Placental epithelial cell (primary cell): ENCODE results near the gene SPCS1. TPM values are rescaled to one million over a fixed set of nuclear protein-coding genes. Genes with fewer than 3 reads are reported as not detected.

Source experiments
- small RNA-seq: library from RNA; depleted of rRNA; stranded (forward); fragments of <200 nt; gene quantifications from one replicate; pipeline ENCODE3, GENCODE V24; 2012
- total RNA-seq: library from RNA; depleted of rRNA; stranded (reverse); fragments of >200 nt; gene quantifications from 2 replicates; pipeline ENCODE4 v1.2.3, GENCODE V29; 2012

SPCS1 gene
- total RNA-seq = 94.6 TPM in 2 replicates

DNA sequence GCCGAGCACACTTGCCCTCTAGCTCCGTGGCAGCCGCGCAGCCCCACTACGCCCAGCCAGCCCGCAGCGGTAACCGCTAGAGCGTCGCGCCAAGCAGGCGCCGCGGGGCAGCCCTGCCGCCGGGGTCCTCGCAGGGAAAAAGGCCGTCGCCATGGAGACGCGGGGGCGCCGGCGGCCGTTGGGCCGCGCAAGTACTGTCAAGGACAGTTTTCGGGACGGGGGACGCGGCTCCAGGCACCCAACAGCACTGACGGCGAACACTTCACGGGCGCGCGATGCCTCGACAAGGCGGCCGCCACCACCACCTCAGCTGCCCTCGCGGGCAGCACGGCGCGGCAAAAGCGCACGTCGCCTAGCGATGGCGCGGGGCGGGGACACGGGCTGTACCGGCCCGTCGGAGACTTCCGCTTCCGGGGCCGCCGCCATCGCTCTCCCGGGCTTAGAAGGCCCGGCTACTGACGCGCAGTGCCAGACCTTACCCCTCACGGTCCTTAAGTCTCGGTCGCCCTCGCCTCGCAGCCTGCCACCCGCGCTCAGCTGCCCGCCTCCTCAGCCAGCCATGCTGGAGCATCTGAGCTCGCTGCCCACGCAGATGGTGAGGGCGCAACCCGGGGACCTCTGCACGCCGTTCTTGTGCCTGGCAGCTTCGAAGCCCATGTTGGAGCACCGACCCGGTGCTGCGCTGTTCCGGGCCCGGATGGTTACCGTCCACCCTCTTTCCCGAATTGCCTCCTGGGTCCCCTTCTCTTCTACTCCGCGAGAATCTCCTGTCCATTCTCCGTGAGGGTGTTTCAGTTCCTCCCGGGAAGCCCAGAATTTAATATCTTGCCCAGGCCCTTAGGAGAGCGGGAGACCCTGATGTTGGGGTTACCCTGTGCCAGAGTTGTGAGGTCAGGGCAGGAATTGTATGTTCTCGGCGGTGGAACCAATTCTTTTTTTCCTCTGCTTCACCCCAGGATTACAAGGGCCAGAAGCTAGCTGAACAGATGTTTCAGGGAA lies at the start of gene SPCS1, which contains the start of gene GLT8D1:
SPCS1 (plus strand) TSS at position 419 of the 999 bp plus-strand sequence; CDS start at position 560, 141 bp downstream.
GLT8D1 (minus strand) TSS at position 104 of the 999 bp plus-strand sequence. CDS start 5,331 bp downstream, outside the sequence.

DNA sequence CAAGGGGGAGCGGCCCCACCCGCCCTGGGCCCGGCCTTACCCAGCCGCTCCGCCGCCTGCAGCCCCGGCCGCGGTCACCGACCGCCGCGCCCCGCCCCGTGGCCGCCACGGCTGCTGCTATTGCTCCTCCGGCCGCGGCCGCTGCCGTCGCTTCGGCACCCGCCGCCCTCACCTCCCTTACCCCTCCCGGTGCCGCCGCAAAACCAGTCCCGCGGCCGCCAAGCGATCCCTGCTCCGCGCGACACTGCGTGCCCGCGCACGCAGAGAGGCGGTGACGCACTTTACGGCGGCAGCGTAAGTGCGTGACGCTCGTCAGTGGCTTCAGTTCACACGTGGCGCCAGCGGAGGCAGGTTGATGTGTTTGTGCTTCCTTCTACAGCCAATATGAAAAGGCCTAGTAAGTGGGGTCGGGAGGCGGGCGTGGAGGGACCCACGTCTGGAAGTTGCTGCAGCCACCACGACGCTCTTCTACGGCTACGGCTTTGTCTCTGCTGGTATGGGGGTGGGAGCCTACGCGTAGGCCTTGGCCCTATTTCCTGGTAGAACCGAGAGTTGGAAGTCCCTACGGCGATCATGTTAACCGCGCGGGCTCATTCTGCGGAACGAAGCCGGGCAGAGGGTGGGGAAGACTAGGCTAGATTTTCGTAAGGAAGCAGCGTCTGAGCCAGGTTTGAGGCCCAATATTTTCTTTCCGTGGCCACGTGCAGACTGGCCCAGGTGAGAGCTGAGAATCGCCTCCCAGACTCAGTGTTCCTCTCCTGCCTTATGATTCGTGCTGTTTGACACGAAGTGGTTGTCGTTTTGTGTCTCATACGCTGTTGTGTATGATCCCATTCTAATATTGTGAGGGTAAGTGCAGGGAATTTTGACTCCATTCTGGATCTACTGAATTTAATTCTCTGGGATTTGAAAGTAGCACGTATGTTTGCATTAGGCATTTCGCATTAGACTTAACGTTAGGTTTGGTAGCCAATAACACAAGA lies 19.9 kb upstream of the SPCS1 start, which contains the start of the genes GNL3 and PBRM1:
GNL3 (plus strand) TSS at position 324 of the 983 bp plus-strand sequence; CDS start at position 385, 61 bp downstream.
PBRM1 (minus strand) TSS at position 205 of the 983 bp plus-strand sequence.

Small RNAs within 50 kb of the gene (small RNA-seq; reads per million reads assigned to genes)
- gene AC006254.2 = not detected
- gene RF00569 = 13,094 reads per million, percentile 100 among the genes with 10 or more reads in this experiment
- not detected for gene RF01183
- not detected for gene SNORD19
- gene SNORD19B = not detected
- 661 reads per million, percentile 99 among the genes with 10 or more reads in this experiment for gene SNORD69

Other genes with a start within 250 kb of the SPCS1 start
- gene STAB1, start 210.8 kb upstream of the SPCS1 start, total RNA-seq = 0.22 and 0.39 TPM in 2 replicates
- 113 and 281 TPM in 2 replicates for gene NT5DC2, start 172.2 kb upstream of the SPCS1 start, total RNA-seq
- 1.3 and 9.0 TPM in 2 replicates for gene UQCC5, start 169.5 kb upstream of the SPCS1 start, total RNA-seq
- gene PBRM1, start 20.2 kb upstream of the SPCS1 start, total RNA-seq = 70.3 and 83.8 TPM in 2 replicates
- 71.1 and 72.2 TPM in 2 replicates for gene GNL3, start 20.1 kb upstream of the SPCS1 start, total RNA-seq
- 105 and 164 TPM in 2 replicates for gene GLT8D1, start 315 bp upstream of the SPCS1 start, total RNA-seq
- gene NEK4, start 64.8 kb downstream of the SPCS1 start, total RNA-seq = 16.1 and 18.0 TPM in 2 replicates
- not detected in 2 replicates for gene ITIH1, start 71.5 kb downstream of the SPCS1 start, total RNA-seq
- gene ITIH3, start 88.7 kb downstream of the SPCS1 start, total RNA-seq = not detected in 2 replicates
- 2.0 and 6.7 TPM in 2 replicates for gene ITIH4, start 124.6 kb downstream of the SPCS1 start, total RNA-seq
- gene MUSTN1, start 128.9 kb downstream of the SPCS1 start, total RNA-seq = 0.79 TPM in 1 of 2 replicates, not detected in the other
- 9.8 and 19.4 TPM in 2 replicates for gene STIMATE, start 191.4 kb downstream of the SPCS1 start, total RNA-seq